Measurements from ENCODE around the gene TSPAN9.

The TSPAN9 gene

GRCh38 chr12:3034067-3034750, 43.0 kb upstream of the TSPAN9 start:
- H3K4me3 ChIP-seq (ENCODE audit: low read depth, low read length), result no peak overlapping the region
- TF ChIP-seq CTCF (IDR thresholded peaks at IDR 0.05; ENCODE audit: borderline replicate concordance, insufficient read depth, low read depth, low read length), result peak; percentile 89

GRCh38 chr12:3035171-3035570, 42.0 kb upstream of the TSPAN9 start:
- no peak overlapping the region for H3K4me3 ChIP-seq (ENCODE audit: low read depth, low read length)
- TF ChIP-seq CTCF (IDR thresholded peaks at IDR 0.05; ENCODE audit: borderline replicate concordance, insufficient read depth, low read depth, low read length), result no peak

- TF ChIP-seq CTCF (IDR thresholded peaks at IDR 0.05; ENCODE audit: borderline replicate concordance, insufficient read depth, low read depth, low read length), result 0 out of 2 replicates have a peak, but pooled peaks have one; percentile 11
Measured at GRCh38 chr12:3035815-3036702, 41.1 kb upstream of the TSPAN9 start.

GRCh38 chr12:3036901-3037600, 40.1 kb upstream of the TSPAN9 start:
- H3K4me3 ChIP-seq (ENCODE audit: low read depth, low read length), result no peak overlapping the region
- no peak for TF ChIP-seq CTCF (IDR thresholded peaks at IDR 0.05; ENCODE audit: borderline replicate concordance, insufficient read depth, low read depth, low read length)

More at GRCh38 chr12:3035815-3036702, 41.1 kb upstream of the TSPAN9 start:
- H3K4me3 ChIP-seq (ENCODE audit: low read depth, low read length), result no peak overlapping the region

- H3K4me3 ChIP-seq (ENCODE audit: low read depth, low read length), result no peak overlapping the region
- no peak for TF ChIP-seq CTCF (IDR thresholded peaks at IDR 0.05; ENCODE audit: borderline replicate concordance, insufficient read depth, low read depth, low read length)
Measured at GRCh38 chr12:3038166-3038565, 39.0 kb upstream of the TSPAN9 start.

- TF ChIP-seq CTCF (IDR thresholded peaks at IDR 0.05; ENCODE audit: borderline replicate concordance, insufficient read depth, low read depth, low read length), result no peak
- H3K4me3 ChIP-seq (ENCODE audit: low read depth, low read length), result no peak overlapping the region
Measured at GRCh38 chr12:3038926-3039510, 38.2 kb upstream of the TSPAN9 start.
